ENCODE results near the gene RASGRP3.
"Not testable (repeated sequence)": the region's sequence is repeated elsewhere in the genome, so short reads cannot be mapped to it uniquely, and the experiment has no call there.

The RASGRP3 gene

DNA sequence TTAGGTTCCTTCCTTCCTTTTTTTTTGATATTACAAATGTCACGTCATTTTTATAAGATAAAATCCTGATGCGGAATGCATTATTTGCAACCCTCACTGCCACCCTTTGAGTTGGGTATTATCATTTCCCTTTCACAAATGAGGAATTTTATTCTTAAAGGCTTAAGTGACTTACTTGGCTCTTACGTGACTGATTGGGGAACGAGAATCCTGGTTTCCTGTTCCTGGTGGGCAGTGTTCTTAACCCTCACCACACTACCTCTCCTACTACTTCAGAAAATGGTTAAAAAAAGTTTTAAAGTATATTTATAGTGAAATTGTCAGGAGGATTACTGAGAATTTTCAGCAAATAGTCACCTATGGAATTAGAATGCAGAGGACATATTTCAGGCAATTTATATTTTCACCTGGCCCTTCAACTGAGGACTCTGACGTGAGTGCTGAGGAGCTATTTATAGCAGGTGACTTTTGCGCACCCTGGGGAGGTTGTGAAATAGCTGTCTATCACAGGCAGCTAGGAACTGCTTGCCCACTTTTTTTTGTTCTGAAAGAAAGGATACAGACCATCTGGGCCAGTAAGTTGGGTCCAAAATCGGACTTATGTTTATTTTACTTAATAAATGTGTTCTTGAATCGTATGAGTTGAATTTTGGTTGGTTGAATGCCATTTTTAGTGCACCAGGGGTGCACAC is 18.7 kb upstream of the RASGRP3 start:
- no peak for FAIRE-seq

DNA sequence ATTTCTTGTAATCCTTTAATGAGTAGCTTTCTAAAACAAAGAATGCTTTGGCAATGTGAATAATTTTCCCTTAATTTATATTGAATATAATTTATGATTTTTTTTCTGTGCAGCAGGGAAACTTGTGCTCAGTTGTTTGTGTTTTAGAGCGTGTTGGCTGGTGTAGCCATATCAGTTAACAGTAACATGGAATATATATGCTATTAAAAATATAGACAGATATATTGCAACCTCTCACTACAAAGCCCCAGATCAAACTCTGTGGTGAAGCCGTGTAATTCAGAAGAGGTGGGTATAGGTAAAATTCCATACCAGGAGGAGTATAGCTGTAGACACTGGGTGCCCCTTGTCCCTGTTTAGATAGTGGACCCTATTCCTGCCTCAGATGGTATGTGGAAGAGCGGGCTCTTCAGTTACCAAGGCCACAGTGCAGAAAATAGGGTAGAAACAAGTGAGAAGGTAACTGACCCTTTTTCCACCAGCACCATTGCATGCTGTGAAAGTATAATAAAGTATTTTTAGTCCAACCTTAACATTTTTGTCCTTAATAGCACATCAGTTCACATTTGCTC is 18.1 kb upstream of the RASGRP3 start:
- no peak for FAIRE-seq

DNA sequence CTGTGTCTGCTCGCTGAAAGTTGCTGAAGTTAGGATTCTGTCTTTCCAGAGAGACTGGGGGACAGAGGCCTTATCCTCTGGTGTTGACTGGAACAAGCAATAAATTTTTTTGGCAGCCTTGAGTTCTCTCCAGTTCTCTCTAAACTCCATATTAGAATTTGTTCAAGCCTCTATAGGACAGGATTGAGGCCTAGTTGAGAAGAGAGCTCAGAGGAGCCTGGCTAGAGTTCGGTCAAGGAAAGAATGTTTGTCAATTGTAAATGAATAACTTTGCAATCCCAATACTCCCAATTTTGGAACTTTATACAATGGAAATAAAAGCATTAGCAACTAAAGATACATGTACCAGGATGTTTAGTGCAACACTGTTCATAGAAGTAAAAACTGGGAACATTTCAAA is 16.7 kb upstream of the RASGRP3 start:
- FAIRE-seq: no peak

DNA sequence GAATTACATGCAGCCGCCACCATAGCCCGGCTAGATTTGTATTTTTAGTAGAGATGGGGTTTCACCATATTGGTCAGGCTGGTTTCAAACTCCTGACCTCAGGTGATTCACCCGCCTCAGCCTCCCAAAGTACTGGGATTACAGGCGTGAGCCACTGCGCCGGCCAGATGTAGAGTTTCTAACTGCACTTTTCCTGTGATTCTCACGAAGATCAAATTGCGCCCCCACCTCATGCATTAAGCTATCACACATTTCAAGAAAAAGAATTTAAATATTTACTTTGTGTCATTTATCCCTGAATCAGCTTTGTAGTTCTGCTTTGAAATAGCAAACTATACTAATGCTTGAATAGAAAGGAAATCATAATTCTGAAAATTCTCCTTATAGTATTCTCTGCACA is 13.9 kb upstream of the RASGRP3 start:
- FAIRE-seq: not testable (repeated sequence)

DNA sequence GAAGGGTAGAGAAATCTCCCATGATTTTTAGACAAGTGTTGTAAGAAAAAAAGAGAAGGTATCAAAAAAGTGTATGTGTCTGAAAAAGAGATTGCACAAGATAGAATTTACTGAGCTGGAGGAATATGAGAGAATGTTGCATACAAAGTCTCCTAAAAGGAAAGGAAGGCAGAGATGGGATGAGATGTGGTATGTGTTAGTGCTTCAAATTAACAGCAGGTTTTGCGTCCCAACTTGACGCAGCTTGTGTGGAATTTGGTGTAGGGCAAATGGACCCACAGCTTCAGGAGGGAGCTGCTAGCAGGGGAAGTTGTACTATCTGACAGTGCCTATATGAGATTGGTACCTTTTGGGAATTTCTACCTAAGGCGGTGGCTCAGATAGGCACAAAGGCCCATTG is 9.0 kb upstream of the RASGRP3 start:
- FAIRE-seq: no peak

DNA sequence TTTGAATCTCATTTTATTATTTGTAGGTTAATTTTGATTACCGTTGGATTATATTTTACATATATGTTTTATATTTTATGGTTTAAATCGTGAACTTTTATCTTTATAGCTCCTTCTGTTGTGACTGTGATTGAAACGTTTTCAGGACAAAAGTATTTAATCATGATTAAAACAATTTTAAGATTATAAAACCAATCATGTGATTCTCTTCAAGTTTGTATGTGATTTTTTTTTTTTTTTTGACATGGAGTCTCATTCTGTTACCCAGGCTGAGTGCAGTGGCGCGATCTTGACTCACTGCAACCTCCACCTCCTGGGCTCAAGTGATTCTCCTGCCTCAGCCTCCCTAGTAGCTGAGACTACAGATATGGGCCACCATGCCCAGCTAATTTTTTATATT is 7.2 kb upstream of the RASGRP3 start:
- peak; percentile 14 for FAIRE-seq

DNA sequence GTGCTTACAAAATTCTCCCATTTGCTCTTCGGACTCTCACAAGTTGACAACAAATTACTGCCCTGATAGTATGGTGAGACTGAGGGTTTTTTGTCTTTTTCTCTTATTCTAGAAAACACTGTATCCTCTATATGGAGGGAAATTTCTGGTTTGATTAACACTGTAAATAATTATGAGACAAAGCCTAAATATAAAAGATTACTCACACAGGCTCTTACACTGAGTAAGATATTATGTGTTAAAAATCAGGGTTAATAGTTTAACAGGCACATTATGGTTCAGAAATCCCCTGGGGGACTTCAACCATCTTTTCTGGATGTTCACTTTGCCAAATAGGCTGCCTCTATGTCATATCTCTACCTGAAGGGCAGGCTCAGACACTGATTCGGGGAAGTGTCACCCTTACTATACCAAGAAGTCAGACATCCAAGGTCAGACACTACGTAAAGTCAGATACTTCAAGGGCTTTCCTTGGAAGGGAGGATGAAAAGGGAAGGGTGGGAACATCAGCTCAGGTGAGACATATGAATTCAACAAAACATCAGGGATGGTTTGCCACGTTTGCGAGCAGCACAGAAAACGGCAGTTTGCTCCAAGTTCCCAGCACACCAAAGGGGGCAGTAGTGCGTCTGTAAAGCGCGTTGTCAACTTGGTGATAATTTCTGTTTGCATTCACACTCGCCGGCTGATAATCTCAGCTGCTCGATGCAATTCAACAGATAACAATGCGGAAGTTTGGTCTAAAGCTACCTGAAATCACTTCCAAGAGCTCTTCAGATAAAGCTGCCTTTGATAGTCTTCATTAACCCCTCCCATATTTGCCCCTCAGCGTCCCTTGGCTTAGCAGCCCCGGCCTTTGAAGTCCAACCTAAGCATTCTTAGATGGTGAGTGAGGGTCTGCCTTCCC is 972 bp upstream of the RASGRP3 start:
- FAIRE-seq: no peak

DNA sequence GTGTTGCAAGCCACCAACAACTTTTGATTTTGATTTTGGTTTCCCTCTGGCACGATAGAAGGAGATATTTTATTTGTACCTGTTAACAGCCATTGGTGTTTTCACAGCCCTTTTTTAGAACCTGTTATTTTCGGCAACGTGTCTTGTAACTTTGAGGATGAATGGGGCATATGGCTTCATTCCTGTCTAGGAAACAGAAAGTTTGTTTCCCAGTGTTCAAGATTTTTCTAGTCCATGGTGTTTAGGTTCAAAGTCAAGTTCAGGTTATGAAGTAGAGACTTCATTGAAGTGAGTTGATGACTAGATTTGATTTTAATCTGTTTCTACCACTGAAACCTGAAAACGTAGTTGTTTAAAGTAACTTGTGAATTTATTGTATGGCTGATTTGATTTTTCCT is 343 bp downstream of the RASGRP3 start:
- no peak for FAIRE-seq

DNA sequence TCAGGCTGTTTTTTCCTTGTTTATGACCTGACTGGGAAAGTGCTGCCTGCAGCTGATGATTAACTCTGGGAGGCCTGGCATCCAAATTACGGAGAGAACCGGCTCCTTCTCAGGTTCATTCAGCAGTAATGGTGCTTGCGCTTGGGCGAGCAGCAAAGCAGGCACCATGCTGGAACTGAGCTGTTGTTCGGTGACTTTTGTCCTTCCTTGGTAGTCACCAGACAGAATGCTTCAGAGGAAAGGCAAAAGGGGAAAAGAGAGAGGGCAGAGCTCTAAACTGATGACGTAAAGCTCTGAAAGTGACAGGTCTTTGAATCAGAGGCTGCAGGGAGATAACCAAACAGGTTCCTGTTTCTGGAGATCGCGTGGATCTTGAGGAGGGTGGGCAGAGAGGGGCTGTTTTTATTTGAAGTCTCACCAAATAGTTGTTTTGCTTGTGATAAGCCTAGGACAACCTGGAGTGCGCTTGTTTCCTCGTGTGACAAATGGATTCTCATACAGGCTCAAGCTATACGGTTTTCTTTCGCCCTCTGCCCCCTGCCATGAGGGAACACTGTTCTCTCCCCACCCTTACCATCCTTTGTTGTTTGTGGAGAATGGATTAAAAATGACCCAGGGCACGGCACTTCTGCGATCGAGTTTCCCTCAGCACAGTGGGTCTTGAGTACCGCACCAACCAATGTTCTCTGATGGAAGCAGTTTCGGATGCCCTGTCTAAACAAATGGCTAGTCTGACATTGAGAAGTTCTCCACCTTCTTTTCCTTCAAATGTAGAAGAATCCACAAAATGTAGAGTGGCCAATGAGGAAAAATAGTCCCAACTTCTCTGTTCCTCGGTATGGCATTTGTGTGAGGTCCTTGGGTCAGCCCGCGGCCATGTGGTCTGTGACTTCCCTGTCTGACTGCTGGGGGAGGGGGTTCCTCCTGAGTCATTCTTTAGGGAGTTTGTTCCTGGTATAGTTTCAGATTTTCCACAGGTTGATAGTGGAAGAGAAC is 1.3 kb downstream of the RASGRP3 start:
- FAIRE-seq: no peak

DNA sequence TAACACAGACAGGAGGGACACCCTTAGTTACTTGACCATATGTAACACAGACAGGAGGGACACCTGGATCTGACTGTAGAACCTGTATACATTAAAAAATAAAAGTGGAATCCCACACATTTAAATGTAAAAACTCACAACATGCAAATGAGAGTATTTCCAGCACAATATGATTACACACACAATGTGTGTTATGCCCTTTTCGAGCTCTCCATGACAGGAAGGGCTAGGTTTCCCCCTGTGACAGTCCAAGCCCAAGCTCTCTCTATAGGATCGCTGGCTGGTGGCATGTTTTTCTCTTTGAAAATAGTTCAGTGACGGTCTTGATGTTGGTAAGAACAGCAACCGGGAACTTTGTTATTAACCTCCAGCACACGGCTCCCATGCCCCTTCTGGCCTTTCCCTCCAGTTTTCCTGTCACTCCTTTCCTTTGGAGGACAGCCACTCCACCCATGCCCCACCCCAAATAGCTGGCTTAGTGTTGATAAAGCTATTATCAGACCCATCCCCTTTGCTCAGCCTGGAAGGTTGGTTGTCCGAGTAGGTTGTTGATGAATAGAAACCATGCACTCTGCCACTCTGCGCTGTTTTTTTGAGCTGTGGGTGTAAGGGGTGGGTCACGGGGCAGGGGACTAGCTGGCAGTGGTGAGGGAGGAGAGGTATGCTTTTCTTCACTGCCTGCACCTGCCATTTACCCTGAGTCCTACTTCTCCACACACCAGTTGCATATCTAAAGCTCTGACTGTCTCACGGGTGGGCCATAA is 2.7 kb downstream of the RASGRP3 start:
- FAIRE-seq: no peak

DNA sequence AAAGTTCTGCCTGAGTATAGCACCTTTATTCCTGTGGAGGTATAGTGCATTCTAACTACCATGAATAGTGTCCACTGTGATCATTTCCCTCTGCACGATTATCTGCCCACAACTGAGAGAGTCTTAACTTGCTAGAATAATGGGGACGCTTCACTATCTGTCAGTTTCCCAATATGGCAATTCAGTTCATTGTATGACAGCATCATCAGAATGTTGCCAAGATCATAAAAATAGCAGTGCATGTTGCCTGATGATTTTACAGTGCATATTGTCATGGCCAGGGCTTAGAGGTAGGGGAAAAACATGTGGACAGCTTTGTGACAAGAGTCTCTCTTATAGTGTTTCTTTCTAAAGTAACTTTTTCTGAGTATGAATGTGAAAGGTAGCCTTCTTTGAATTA is 6.1 kb downstream of the RASGRP3 start:
- FAIRE-seq: no peak

DNA sequence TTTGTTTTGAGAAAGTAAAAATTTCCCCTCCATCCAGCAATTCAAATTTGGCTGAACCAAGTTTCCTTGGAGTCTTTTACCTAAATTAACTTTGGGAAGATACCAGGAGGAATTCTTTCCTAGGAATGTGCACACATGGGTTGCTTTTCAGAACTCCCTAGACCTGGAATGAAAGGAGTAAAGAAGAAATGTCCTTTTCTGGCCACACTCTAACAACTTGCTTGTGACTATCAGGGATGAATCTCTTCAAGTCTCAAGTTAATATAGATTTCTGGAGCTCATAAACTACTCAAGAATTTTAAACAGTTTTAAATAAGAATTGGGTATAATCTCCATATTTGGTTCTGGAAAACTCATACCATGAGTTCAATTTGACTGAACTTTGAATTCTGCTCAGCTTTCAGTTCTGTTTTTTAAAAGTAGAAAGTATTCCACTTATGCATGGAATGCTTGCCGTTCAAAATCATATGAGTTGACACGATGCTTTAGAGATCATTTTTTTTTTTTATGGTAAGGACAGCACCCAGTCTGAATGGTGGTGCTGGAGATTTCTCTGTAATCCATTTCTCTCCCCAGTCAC is 7.7 kb downstream of the RASGRP3 start:
- FAIRE-seq: no peak

DNA sequence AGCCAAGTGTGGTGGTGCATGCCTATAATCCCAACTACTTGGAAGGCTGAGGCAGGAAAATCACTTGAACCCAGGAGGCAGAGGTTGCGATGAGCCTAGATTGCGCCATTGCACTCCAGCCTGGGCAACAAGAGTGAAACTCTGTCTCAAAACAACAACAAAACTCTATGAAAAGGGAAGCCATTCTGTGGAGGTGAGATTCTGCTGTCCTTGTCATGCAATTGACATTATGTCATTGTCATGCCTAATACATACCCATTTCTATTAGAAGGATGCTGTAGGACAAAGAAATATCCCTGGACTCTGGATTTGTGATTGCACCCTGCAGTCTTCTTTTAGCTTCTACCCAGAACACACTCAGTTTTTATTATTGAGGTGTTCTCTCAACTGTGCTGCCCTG is 8.6 kb downstream of the RASGRP3 start:
- FAIRE-seq: no peak

DNA sequence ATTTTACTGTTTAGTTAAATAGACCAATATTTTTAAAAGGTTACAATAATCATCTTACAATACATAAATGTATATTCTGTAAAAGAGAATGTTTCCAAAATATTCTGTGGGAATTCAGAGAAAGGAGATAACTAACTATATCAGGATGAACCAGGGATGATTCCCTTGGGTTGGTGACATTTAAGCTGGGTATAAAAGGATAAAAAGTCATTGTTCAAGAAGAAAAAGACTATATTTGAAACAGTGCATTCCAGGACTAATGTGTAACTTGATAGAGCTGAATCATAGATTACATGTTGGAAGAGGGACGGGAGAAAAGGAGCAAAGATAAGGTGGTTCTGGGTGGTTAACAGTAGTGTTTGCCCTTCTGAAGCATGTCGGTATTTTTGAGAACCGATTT is 10.1 kb downstream of the RASGRP3 start:
- FAIRE-seq: no peak

DNA sequence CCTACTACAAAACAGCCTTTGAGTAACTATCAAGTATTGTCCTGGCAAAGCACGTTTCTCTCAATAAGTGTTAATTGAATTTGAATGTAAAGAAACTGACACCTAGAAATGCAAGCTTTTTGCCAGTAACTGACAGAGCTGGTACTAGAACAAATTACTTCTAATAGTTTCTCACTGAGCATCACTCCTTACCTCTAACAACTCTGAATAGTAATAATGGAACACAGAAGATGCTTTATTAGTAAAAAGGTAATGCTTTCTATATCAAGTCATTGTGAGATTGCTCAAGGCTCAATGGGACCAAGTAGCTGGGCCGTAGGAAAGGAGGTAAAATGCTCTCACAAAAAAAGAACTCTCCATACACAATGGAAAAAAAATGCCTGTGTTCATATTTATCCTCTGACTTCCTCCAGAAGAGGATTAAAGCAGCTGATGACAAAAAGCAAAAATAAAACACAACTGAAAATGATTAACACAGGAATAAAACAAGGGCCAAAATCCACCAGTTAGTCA is 11.8 kb downstream of the RASGRP3 start:
- no peak for FAIRE-seq

DNA sequence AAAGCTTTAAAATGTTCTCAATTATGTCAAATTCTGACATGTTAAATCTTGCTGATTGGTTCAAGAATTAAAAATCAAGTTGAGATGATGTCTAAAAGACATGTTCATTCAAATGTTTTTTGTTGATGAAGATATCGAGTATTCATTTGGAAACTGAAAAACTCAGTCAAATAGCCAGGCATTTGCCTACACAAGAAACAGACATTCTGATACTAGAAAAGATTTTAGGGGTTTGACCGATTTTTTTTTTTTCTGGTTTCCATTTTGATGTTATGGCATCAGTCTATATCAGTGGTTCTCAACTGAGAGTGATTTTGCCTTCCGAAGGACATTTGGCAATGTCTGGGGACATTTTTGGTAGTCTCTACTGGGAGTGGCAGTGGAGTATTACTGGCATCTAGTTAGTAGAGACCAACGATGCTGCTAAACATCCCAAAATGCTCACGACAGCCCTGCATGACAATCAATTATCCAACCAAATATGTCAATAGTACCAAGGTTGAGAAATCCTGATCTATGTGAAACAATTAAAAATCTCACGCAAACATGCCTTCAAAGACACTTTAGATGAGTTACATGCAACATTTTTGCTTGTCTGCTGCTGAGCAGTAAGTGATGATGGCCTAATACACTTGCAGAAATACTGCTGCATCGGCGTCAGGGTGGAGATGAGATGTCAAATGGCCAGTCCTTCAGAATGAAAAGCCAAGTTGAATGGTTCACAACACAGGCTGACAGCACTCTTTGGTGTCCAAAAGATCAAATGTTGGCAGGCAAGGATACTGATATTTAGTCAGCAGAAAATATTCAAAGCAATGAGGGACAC is 12.5 kb downstream of the RASGRP3 start:
- FAIRE-seq: no peak

DNA sequence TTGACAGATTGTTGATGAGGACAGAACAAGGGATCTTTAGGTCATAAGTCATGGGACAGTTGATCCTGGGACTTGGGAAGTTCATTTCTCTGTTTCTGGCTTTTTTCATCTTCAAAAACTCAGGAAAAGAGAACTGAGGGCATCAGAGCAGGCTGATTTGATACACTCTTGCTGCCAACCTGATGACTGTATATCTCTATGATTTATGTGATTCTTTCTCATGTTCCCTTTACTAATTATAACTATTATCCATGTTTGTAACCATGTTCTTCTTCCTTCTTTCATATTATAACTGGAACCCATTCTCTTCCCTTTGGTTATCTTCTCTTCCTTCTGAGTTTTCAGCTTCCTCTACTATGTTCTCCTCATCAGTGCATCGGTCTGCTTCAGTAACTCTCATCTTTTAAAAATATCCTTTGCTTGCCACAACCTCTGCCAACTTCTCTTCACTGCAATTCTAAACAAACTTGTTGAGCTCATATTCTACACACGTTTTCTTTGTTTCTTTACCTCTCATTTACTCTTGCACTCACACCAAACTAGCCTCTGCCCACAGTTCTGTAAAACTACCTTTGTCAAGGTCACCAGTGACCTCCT is 13.5 kb downstream of the RASGRP3 start:
- no peak for FAIRE-seq

DNA sequence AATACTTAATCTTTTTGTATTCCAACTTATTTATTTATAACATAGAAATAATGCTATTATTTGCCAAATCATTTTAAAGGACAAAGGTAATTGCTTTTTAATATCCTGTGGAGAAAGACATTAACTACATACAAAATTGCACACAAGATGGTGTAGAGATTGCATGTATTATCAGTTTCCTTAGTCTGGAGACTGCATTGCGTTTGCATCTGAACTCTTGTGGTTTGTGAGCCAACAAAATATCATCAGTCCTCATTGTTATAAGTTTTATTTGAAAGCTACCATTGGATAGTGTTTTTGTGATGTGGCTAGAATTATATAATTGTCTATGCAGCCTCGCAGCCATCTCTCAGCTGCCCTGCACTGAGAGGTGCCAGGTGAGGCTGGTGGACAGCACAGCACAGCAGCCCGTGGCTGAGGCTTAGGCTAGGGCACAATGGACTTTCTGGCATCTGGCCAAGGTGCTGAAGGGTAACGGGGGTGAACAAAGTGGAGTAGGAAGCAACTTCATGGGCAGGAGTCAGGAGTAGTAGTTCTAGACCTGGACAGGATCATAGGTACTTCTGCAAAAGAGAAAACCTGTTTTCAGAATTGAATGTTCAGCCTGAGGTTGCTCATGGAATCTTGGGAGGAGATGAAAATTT is 15.1 kb downstream of the RASGRP3 start:
- no peak for FAIRE-seq

DNA sequence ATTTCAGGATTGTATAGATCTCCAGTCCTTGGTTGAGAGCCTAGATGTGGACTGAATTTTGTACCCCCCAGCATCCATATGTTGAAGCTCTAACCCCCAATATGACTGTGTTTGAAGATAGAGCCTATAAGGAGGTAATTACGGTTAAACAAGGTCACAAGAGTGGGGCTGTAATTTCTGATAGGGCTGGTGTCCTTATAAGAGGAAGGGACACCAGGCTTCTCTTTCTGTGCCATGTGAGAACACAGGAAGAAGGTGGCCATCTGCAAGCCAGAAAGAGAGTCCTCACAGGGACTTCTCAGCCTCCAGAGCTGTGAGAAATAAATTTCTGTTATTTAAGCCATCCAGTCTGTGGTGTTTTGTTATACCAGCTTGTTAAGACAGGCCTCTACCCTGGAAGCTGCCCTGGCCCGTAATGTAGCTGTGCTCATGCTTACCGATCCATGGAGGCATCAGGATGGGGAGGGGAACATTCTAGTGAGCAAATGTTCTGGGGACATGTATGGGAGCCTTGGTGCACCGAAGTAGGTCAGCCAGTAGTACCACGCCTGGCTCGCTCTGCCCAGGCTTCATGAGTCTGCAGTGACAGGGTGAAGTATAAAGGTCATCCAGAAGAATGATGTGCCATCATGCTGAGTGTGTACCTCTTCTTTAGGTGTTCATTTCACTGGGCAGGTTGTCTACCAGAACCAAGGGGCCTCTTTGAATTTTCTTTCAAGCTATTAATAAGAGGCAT is 16.1 kb downstream of the RASGRP3 start:
- FAIRE-seq: no peak

All from A204.1 (cell line).